SK-N-SH (cell line): ENCODE measurements around the gene SLC2A9. TPM values are rescaled to one million over a fixed set of nuclear protein-coding genes. Genes with fewer than 3 reads are reported as not detected.

Experiments
- CTCF ChIA-PET: fragments of 300-600, 350-600 bp; formaldehyde crosslinking; extraction: SDS; loops from one replicate; lab custom pipeline; 2021; lab: Yijun Ruan, JAX
- POLR2A ChIA-PET: fragments of 350-600 bp; sonication (Branson Sonifier 250); formaldehyde crosslinking; extraction: SDS; loops from one replicate; lab custom pipeline; 2020; ENCODE audit warnings: antibody characterized with exemption, inconsistent platforms; lab: Yijun Ruan, JAX
- DNase-seq: peaks from one replicate; pipeline ENCODE4 v3.0.0; 2012
- H2AFZ ChIP-seq: fragments of 200-600 bp; sonication (generic); 2 replicates; pipeline ENCODE4 v1.8.1; 2016; ENCODE audit warnings: antibody characterized with exemption, mild to moderate bottlenecking, low read depth
- H3F3A ChIP-seq: fragments of 200-600 bp; sonication (generic); replicated peaks from 2 replicates; pipeline ENCODE3; 2016; ENCODE audit warnings: antibody characterized with exemption, mild to moderate bottlenecking; ENCODE audit not compliant: insufficient read depth
- H3K27ac ChIP-seq, 2 experiments: fragments of 200-500 bp in 1 of 2; fragments of 200-600 bp in 1 of 2; sonication (Bioruptor generic) in 1 of 2; sonication (generic), shearing (Covaris generic) in 1 of 2; 2 replicates each; pipeline versions ENCODE4 v1.5.1 to v1.6.1; 2014 to 2016; ENCODE audit warnings: low read depth in 2 of 2, inconsistent platforms in 1 of 2, low read length in 1 of 2, mild to moderate bottlenecking in 1 of 2, mixed read lengths in 1 of 2
- H3K27me3 ChIP-seq: fragments of 200-600 bp; sonication (generic), shearing (Covaris generic); 2 replicates; pipeline ENCODE4 v1.6.1; 2016; ENCODE audit warnings: mixed run types; ENCODE audit not compliant: insufficient read depth
- H3K36me3 ChIP-seq, 2 experiments: fragments of 200-500 bp in 1 of 2; fragments of 200-600 bp in 1 of 2; sonication (Bioruptor generic) in 1 of 2; sonication (generic) in 1 of 2; replicated peaks in 1 of 2; 2 replicates each; pipeline versions ENCODE3 to v1.5.1; 2014 to 2016; ENCODE audit warnings: low read length in 1 of 2, mild to moderate bottlenecking in 1 of 2; ENCODE audit not compliant: insufficient read depth in 2 of 2, control insufficient read depth in 1 of 2
- H3K4me1 ChIP-seq, 2 experiments: fragments of 200-500 bp in 1 of 2; fragments of 200-600 bp in 1 of 2; sonication (Bioruptor generic) in 1 of 2; sonication (generic), shearing (Covaris generic) in 1 of 2; 2 replicates each; pipeline versions ENCODE4 v1.5.1 to v1.6.1; 2014 to 2016; ENCODE audit warnings: low read depth in 1 of 2, low read length in 1 of 2, mixed run types in 1 of 2; ENCODE audit not compliant: insufficient read depth in 2 of 2, control insufficient read depth in 1 of 2
- H3K4me2 ChIP-seq: fragments of 200-600 bp; sonication (generic), shearing (Covaris generic); 2 replicates; pipeline ENCODE4 v1.6.1; 2017; ENCODE audit warnings: mixed run types
- H3K4me3 ChIP-seq, 2 experiments: fragments of 200-500 bp in 1 of 2; fragments of 200-600 bp in 1 of 2; sonication (Bioruptor generic) in 1 of 2; sonication (generic), shearing (Covaris generic) in 1 of 2; 2 replicates each; pipeline versions ENCODE4 v1.5.1 to v1.8.1; 2014 to 2016; ENCODE audit warnings: low read depth in 2 of 2, inconsistent platforms in 1 of 2, low read length in 1 of 2, mild to moderate bottlenecking in 1 of 2, mixed read lengths in 1 of 2, moderate library complexity in 1 of 2
- H3K79me2 ChIP-seq: fragments of 200-600 bp; sonication (generic); 2 replicates; pipeline ENCODE4 v1.8.1; 2017; ENCODE audit warnings: mild to moderate bottlenecking; ENCODE audit not compliant: insufficient read depth
- H3K9ac ChIP-seq: fragments of 200-600 bp; sonication (generic); 2 replicates; pipeline ENCODE4 v1.6.1; 2017; ENCODE audit warnings: mixed run types
- H3K9me2 ChIP-seq: fragments of 200-600 bp; sonication (generic); 2 replicates; pipeline ENCODE4 v1.6.1; 2017; ENCODE audit warnings: mixed run types
- H3K9me3 ChIP-seq: fragments of 200-600 bp; sonication (generic); 2 replicates; pipeline ENCODE4 v1.6.1; 2017; ENCODE audit warnings: mixed run types, mild to moderate bottlenecking, moderate library complexity
- H4K20me1 ChIP-seq: fragments of 200-600 bp; sonication (generic); 2 replicates; pipeline ENCODE4 v1.6.1; 2017; ENCODE audit warnings: mild to moderate bottlenecking, mixed run types; ENCODE audit not compliant: insufficient read depth
- CHD2 ChIP-seq: fragments of 150-350 bp; IDR thresholded peaks from 2 replicates; pipeline ENCODE4 v1.6.1; 2018; ENCODE audit warnings: low read length; ENCODE audit not compliant: partially characterized antibody
- ELF1 ChIP-seq: IDR thresholded peaks from 2 replicates; pipeline ENCODE4 v1.4.0; 2012
- EZH2phosphoT487 ChIP-seq: fragments of 200-600 bp; sonication (generic); IDR thresholded peaks from 2 replicates; pipeline ENCODE4 v1.6.1; 2017; ENCODE audit warnings: low read depth, mixed run types, mild to moderate bottlenecking, antibody characterized with exemption, moderate library complexity, borderline replicate concordance
- FOXJ3 ChIP-seq: sonication (generic); formaldehyde crosslinking; IDR thresholded peaks from 2 replicates; pipeline ENCODE4 v1.5.1; 2020; ENCODE audit warnings: mild to moderate bottlenecking, missing genetic modification reagents
- FOXM1 ChIP-seq: IDR thresholded peaks from 2 replicates; pipeline ENCODE4 v1.4.0; 2012; ENCODE audit warnings: low read depth, mild to moderate bottlenecking
- GABPA ChIP-seq: IDR thresholded peaks from 2 replicates; pipeline ENCODE4 v1.4.0; 2012; ENCODE audit warnings: low read depth, mild to moderate bottlenecking
- GATA2 ChIP-seq: sonication (generic); formaldehyde crosslinking; IDR thresholded peaks from 2 replicates; pipeline ENCODE4 v1.5.0; 2020; ENCODE audit warnings: mild to moderate bottlenecking, missing genetic modification reagents
- JUND ChIP-seq: IDR thresholded peaks from 2 replicates; pipeline ENCODE4 v1.4.0; 2012
- MEF2A ChIP-seq: IDR thresholded peaks from 2 replicates; pipeline ENCODE4 v1.4.0; 2012; ENCODE audit warnings: low read depth, borderline replicate concordance
- MXI1 ChIP-seq: IDR thresholded peaks from 2 replicates; pipeline ENCODE4 v1.6.1; 2012; ENCODE audit warnings: mild to moderate bottlenecking, low read depth, low read length, improper control_type of control experiment
- NFIC ChIP-seq: IDR thresholded peaks from 2 replicates; pipeline ENCODE4 v1.4.0; 2012; ENCODE audit warnings: borderline replicate concordance
- POLR2AphosphoS5 ChIP-seq: IDR thresholded peaks from 2 replicates; pipeline ENCODE4 v1.6.1; 2012; ENCODE audit warnings: low read depth, low read length
- RAD21 ChIP-seq: IDR thresholded peaks from 2 replicates; pipeline ENCODE4 v1.6.1; 2012; ENCODE audit warnings: mild to moderate bottlenecking, low read length
- RCOR1 ChIP-seq: fragments of 150-350 bp; IDR thresholded peaks from 2 replicates; pipeline ENCODE4 v1.6.1; 2017; ENCODE audit warnings: antibody characterized with exemption, low read length
- RXRA ChIP-seq: IDR thresholded peaks from 2 replicates; pipeline ENCODE4 v1.4.0; 2012; ENCODE audit warnings: low read depth, mild to moderate bottlenecking, borderline replicate concordance
- SMC3 ChIP-seq: IDR thresholded peaks from 2 replicates; pipeline ENCODE4 v1.6.1; 2012; ENCODE audit warnings: low read depth, low read length, improper control_type of control experiment
- TAF1 ChIP-seq: IDR thresholded peaks from 2 replicates; pipeline ENCODE4 v1.6.1; 2012; ENCODE audit warnings: low read depth, mild to moderate bottlenecking, low read length, moderate library complexity, borderline replicate concordance
- TCF12 ChIP-seq: IDR thresholded peaks from 2 replicates; pipeline ENCODE4 v1.4.0; 2012
- TEAD4 ChIP-seq: IDR thresholded peaks from 2 replicates; pipeline ENCODE4 v1.4.0; 2012; ENCODE audit warnings: mild to moderate bottlenecking, borderline replicate concordance; ENCODE audit not compliant: insufficient read depth
- YY1 ChIP-seq: IDR thresholded peaks from 2 replicates; pipeline ENCODE4 v1.4.0; 2012; ENCODE audit warnings: low read depth, mild to moderate bottlenecking
- ZBTB33 ChIP-seq: IDR thresholded peaks from 2 replicates; pipeline ENCODE4 v1.4.0; 2012; ENCODE audit warnings: low read depth, borderline replicate concordance
- WGBS: methylation state at CpG from one replicate; pipeline ENCODE4 v1.1.6; 2017; ENCODE audit warnings: low lambda C conversion rate; 5-methylcytosine and 5-hydroxymethylcytosine counted together
- polyA plus RNA-seq, 3 experiments: library from polyadenylated mRNA; depleted of rRNA; stranded (reverse); fragments of >200 nt; gene quantifications; 2 replicates each; pipeline ENCODE4 v1.2.3, GENCODE V29; 2012
- TF ChIP-seq, protein P1 (sequence below): IDR thresholded peaks from 2 replicates; pipeline ENCODE4 v1.4.0; 2012; ENCODE audit warnings: low read depth, borderline replicate concordance
- TF ChIP-seq, protein P2 (sequence below): fragments of 200-600 bp; sonication (generic); IDR thresholded peaks from 2 replicates; pipeline ENCODE4 v1.6.1; 2017; ENCODE audit warnings: antibody characterized with exemption, mild to moderate bottlenecking, moderate library complexity

Gene SLC2A9
- polyA plus RNA-seq, 1 of the 3 experiments (the other 2 are of a cell fraction): not detected

GRCh38 chr4:10026485-10026884 lies 5.2 kb upstream of the SLC2A9 start:
- Histone ChIP-seq H3K9me3 (no peaks in the 10 kb centered on the region), H3K36me3 (no peaks in the 10 kb centered on the region), H3K4me3 (no peak overlapping the region), H4K20me1 (no peaks in the 10 kb centered on the region), H3K4me1 (peaks cover 0 to 6% of the 10 kb centered on the region in 2 experiments; a peak in 1 of 4 replicates), H2AFZ (no peak overlapping the region), H3F3A (no peaks in the 10 kb centered on the region), H3K27ac (no peak overlapping the region), H3K9me2 (no peaks in the 10 kb centered on the region), H3K4me2 (no peak overlapping the region), H3K79me2 (no peaks in the 10 kb centered on the region), H3K9ac (no peak overlapping the region), H3K27me3 (no peaks in the 10 kb centered on the region)
- POLR2A ChIA-PET: no interaction called here
- CTCF ChIA-PET: interaction anchor here (3.4 kb wide), 1 partner anchor 11 kb away, joined by 16 read pairs; no protein-coding TSS in a partner anchor
- TF ChIP-seq, protein P1, sequence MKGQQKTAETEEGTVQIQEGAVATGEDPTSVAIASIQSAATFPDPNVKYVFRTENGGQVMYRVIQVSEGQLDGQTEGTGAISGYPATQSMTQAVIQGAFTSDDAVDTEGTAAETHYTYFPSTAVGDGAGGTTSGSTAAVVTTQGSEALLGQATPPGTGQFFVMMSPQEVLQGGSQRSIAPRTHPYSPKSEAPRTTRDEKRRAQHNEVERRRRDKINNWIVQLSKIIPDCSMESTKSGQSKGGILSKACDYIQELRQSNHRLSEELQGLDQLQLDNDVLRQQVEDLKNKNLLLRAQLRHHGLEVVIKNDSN: no peak
- TF ChIP-seq RCOR1 (no peak), YY1 (no peak), EZH2phosphoT487 (no peak), GABPA (no peak), ZBTB33 (no peak), RAD21 (no peak), POLR2AphosphoS5 (no peak), TAF1 (no peak), CHD2 (no peak), TEAD4 (no peak), FOXJ3 (CRISPR knock-in tag) (no peak), TCF12 (no peak), GATA2 (CRISPR knock-in tag) (no peak), NFIC (no peak)
- DNase-seq: no peak
- 28% methylated on average over 9 of the region's 9 CpGs for whole genome bisulfite sequencing

- H3K4me1 ChIP-seq: no peaks in the 10 kb centered on the region
- no peak for TF ChIP-seq TCF12
- no peak for TF ChIP-seq FOXM1
- TF ChIP-seq YY1: no peak
- TF ChIP-seq MXI1: no peak
- TF ChIP-seq EZH2phosphoT487: no peak
- no peak for TF ChIP-seq ELF1
- no peak for TF ChIP-seq JUND
- TF ChIP-seq MEF2A: no peak
- TF ChIP-seq RXRA: no peak
- no peak for TF ChIP-seq SMC3
- no peak for TF ChIP-seq POLR2AphosphoS5
- TF ChIP-seq, protein P2, sequence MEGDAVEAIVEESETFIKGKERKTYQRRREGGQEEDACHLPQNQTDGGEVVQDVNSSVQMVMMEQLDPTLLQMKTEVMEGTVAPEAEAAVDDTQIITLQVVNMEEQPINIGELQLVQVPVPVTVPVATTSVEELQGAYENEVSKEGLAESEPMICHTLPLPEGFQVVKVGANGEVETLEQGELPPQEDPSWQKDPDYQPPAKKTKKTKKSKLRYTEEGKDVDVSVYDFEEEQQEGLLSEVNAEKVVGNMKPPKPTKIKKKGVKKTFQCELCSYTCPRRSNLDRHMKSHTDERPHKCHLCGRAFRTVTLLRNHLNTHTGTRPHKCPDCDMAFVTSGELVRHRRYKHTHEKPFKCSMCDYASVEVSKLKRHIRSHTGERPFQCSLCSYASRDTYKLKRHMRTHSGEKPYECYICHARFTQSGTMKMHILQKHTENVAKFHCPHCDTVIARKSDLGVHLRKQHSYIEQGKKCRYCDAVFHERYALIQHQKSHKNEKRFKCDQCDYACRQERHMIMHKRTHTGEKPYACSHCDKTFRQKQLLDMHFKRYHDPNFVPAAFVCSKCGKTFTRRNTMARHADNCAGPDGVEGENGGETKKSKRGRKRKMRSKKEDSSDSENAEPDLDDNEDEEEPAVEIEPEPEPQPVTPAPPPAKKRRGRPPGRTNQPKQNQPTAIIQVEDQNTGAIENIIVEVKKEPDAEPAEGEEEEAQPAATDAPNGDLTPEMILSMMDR: no peak
- no peaks in the 10 kb centered on the region for H3K36me3 ChIP-seq
- POLR2A ChIA-PET: no interaction called here
- DNase-seq: no peak
- no peaks in the 10 kb centered on the region for H3K9me2 ChIP-seq
- no peak overlapping the region for H3K9ac ChIP-seq
- CTCF ChIA-PET: interaction anchor here (3.4 kb wide), 1 partner anchor 10 kb away, joined by 16 read pairs; no protein-coding TSS in a partner anchor
- no peaks in the 10 kb centered on the region for H3K27me3 ChIP-seq
- no peak overlapping the region for H2AFZ ChIP-seq
- no peaks in the 10 kb centered on the region for H3K9me3 ChIP-seq
- no peaks in the 10 kb centered on the region for H4K20me1 ChIP-seq
- no peak overlapping the region for H3K4me3 ChIP-seq
- no peaks in the 10 kb centered on the region for H3K79me2 ChIP-seq
- no peak overlapping the region for H3K4me2 ChIP-seq
- H3K27ac ChIP-seq: no peak overlapping the region
- 32% methylated on average over 3 of the region's 3 CpGs for WGBS
- no peaks in the 10 kb centered on the region for H3F3A ChIP-seq
Observed at GRCh38 chr4:10025230-10025806, 4.0 kb upstream of the SLC2A9 start.
